ENCODE data around the gene KLHL20.
"Not testable (repeated sequence)": the region's sequence is repeated elsewhere in the genome, so short reads cannot be mapped to it uniquely, and the experiment has no call there.

DNA sequence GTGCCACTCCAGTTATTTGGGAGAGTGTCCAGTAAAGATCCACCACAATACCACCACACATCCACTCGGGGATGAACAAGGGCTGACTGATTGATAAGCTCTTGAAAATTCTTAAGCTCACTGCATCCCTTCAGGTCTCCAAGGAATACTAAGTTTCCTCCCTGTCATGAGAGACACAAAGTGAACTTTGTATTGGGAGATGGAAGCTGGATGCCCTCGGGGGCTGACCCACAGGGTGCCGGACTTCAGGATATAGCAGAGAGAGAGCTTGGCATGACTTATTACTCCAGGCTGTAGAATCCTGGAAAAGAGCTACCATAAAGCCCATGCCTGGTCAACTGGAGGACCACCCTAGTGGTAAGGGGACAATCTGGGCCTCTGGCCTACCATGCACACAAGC lies 29.7 kb upstream of the KLHL20 start:
- TF ChIP-seq, protein P1, sequence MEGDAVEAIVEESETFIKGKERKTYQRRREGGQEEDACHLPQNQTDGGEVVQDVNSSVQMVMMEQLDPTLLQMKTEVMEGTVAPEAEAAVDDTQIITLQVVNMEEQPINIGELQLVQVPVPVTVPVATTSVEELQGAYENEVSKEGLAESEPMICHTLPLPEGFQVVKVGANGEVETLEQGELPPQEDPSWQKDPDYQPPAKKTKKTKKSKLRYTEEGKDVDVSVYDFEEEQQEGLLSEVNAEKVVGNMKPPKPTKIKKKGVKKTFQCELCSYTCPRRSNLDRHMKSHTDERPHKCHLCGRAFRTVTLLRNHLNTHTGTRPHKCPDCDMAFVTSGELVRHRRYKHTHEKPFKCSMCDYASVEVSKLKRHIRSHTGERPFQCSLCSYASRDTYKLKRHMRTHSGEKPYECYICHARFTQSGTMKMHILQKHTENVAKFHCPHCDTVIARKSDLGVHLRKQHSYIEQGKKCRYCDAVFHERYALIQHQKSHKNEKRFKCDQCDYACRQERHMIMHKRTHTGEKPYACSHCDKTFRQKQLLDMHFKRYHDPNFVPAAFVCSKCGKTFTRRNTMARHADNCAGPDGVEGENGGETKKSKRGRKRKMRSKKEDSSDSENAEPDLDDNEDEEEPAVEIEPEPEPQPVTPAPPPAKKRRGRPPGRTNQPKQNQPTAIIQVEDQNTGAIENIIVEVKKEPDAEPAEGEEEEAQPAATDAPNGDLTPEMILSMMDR (IDR thresholded peaks at IDR 0.05), result not testable (repeated sequence)
- not testable (repeated sequence) for TF ChIP-seq POLR2A, EP300 (IDR thresholded peaks at IDR 0.05)
